Peyer's patch (tissue), 4 donors: ENCODE measurements around the gene PHF21B.

Experiments
- POLR2A ChIP-seq, 2 donors: fragments of 450-650 bp; IDR thresholded peaks; one replicate each; pipeline ENCODE4 v1.5.1; 2017; ENCODE audit warnings: antibody characterized with exemption in 2 of 2, mild to moderate bottlenecking in 2 of 2, moderate library complexity in 2 of 2
- TF ChIP-seq, protein P1 (sequence below), 6 experiments: fragments of 450-650 bp in 4 of 6; fragments of 200-600 bp in 2 of 6; sonication (generic) in 1 of 6; IDR thresholded peaks; one replicate each; pipeline ENCODE4 v1.5.1; 2017 to 2019; ENCODE audit warnings: antibody characterized with exemption in 6 of 6, mild to moderate bottlenecking in 3 of 6, moderate library complexity in 1 of 6

GRCh38 chr22:44840611-44841322 lies 169.0 kb downstream of the PHF21B start:
- TF ChIP-seq, protein P1, sequence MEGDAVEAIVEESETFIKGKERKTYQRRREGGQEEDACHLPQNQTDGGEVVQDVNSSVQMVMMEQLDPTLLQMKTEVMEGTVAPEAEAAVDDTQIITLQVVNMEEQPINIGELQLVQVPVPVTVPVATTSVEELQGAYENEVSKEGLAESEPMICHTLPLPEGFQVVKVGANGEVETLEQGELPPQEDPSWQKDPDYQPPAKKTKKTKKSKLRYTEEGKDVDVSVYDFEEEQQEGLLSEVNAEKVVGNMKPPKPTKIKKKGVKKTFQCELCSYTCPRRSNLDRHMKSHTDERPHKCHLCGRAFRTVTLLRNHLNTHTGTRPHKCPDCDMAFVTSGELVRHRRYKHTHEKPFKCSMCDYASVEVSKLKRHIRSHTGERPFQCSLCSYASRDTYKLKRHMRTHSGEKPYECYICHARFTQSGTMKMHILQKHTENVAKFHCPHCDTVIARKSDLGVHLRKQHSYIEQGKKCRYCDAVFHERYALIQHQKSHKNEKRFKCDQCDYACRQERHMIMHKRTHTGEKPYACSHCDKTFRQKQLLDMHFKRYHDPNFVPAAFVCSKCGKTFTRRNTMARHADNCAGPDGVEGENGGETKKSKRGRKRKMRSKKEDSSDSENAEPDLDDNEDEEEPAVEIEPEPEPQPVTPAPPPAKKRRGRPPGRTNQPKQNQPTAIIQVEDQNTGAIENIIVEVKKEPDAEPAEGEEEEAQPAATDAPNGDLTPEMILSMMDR (IDR thresholded peaks at IDR 0.05) = no peak
- TF ChIP-seq POLR2A (IDR thresholded peaks at IDR 0.05) = no peak
